GM23338 (cell line): ENCODE data around the gene PXK. TPM values are rescaled to one million over a fixed set of nuclear protein-coding genes. Genes with fewer than 3 reads are reported as not detected.

Source experiments
- ATAC-seq: fragments of 200-7000 bp; cut with Tn5 transposase; 3 replicates; pipeline ENCODE4 v1.9.1; 2020
- DNase-seq: peaks from one replicate; pipeline ENCODE4 v3.0.0-alpha.2; 2015; ENCODE audit warnings: low spot score
- H2AFZ ChIP-seq: fragments of 200-600 bp; sonication (generic); 2 replicates; pipeline ENCODE4 v1.8.0; 2016; ENCODE audit warnings: antibody characterized with exemption, mild to moderate bottlenecking, moderate library complexity
- H3F3A ChIP-seq: fragments of 200-600 bp; sonication (generic); replicated peaks from 2 replicates; pipeline ENCODE4 v1.8.0; 2017; ENCODE audit warnings: antibody characterized with exemption, mixed run types, low read depth
- H3K27ac ChIP-seq: fragments of 200-600 bp; sonication (generic); 2 replicates; pipeline ENCODE4 v1.6.1; 2016; ENCODE audit warnings: low read depth
- H3K27me3 ChIP-seq: fragments of 200-600 bp; sonication (generic); 2 replicates; pipeline ENCODE4 v1.8.0; 2016; ENCODE audit warnings: mild to moderate bottlenecking, mixed run types, moderate library complexity; ENCODE audit not compliant: insufficient read depth
- H3K36me3 ChIP-seq: fragments of 200-600 bp; sonication (generic); 2 replicates; pipeline ENCODE4 v1.8.0; 2016; ENCODE audit warnings: mild to moderate bottlenecking; ENCODE audit not compliant: insufficient read depth
- H3K4me1 ChIP-seq: fragments of 200-600 bp; sonication (generic); 2 replicates; pipeline ENCODE4 v1.8.0; 2016; ENCODE audit warnings: mild to moderate bottlenecking, moderate library complexity; ENCODE audit not compliant: insufficient read depth
- H3K4me2 ChIP-seq: fragments of 200-600 bp; sonication (generic); 2 replicates; pipeline ENCODE4 v1.7.1; 2017; ENCODE audit warnings: mixed run types
- H3K4me3 ChIP-seq: fragments of 200-600 bp; sonication (generic); 2 replicates; pipeline ENCODE4 v1.6.1; 2016; ENCODE audit warnings: mixed run types
- H3K79me2 ChIP-seq: fragments of 200-600 bp; sonication (generic); replicated peaks from 2 replicates; pipeline ENCODE4 v1.8.0; 2017; ENCODE audit warnings: mild to moderate bottlenecking; ENCODE audit not compliant: insufficient read depth
- H3K9me2 ChIP-seq: fragments of 200-600 bp; sonication (generic); 2 replicates; pipeline ENCODE4 v1.8.0; 2017; ENCODE audit not compliant: insufficient read depth
- H4K20me1 ChIP-seq: fragments of 200-600 bp; sonication (generic); replicated peaks from 2 replicates; pipeline ENCODE4 v1.8.0; 2017; ENCODE audit warnings: mild to moderate bottlenecking; ENCODE audit not compliant: insufficient read depth
- H3K27ac Mint-ChIP-seq: 2 replicates; pipeline ENCODE4 v1.8.0; 2020; ENCODE audit warnings: inconsistent platforms, mild to moderate bottlenecking, moderate library complexity, mixed read lengths
- H3K27me3 Mint-ChIP-seq: 3 replicates; pipeline ENCODE4 v1.8.0; 2022; ENCODE audit warnings: low read depth, mild to moderate bottlenecking, moderate library complexity, mixed read lengths, inconsistent platforms; ENCODE audit not compliant: insufficient read depth, poor library complexity
- H3K36me3 Mint-ChIP-seq: 3 replicates; pipeline ENCODE4 v1.8.0; 2021; ENCODE audit warnings: low read depth, mild to moderate bottlenecking, inconsistent platforms, moderate library complexity, mixed read lengths
- H3K4me1 Mint-ChIP-seq: 3 replicates; pipeline ENCODE4 v1.8.0; 2020; ENCODE audit warnings: mild to moderate bottlenecking, inconsistent platforms, mixed read lengths
- H3K4me3 Mint-ChIP-seq: 3 replicates; pipeline ENCODE4 v1.8.0; 2021; ENCODE audit warnings: moderate library complexity, mild to moderate bottlenecking, inconsistent platforms, mixed read lengths
- H3K9me3 Mint-ChIP-seq: 3 replicates; pipeline ENCODE4 v1.8.0; 2020; ENCODE audit warnings: moderate library complexity, mild to moderate bottlenecking, inconsistent platforms, mixed read lengths
- CREB1 ChIP-seq: fragments of 250-450 bp; sonication (Bioruptor Pico); IDR thresholded peaks from 2 replicates; pipeline ENCODE4 v1.5.0; 2020; ENCODE audit warnings: low read depth, mild to moderate bottlenecking, moderate library complexity
- CTCF ChIP-seq, 2 experiments: fragments of 200-600 bp in 1 of 2; sonication (generic) in 1 of 2; conservative IDR thresholded peaks; 2 replicates each; pipeline versions ENCODE4 v1.5.1 to v1.6.1; 2016 to 2017; ENCODE audit warnings: antibody characterized with exemption in 2 of 2, low read depth in 2 of 2, mild to moderate bottlenecking in 2 of 2, moderate library complexity in 1 of 2
- EZH2phosphoT487 ChIP-seq: fragments of 200-600 bp; sonication (generic); IDR thresholded peaks from one replicate; pipeline ENCODE4 v1.8.1; 2018; ENCODE audit warnings: antibody characterized with exemption; ENCODE audit not compliant: unreplicated experiment
- JUNB ChIP-seq: IDR thresholded peaks from one replicate; pipeline ENCODE4 v1.6.1; 2016; ENCODE audit warnings: antibody characterized with exemption; ENCODE audit not compliant: unreplicated experiment
- NANOG ChIP-seq: IDR thresholded peaks from 2 replicates; pipeline ENCODE4 v1.6.1; 2016; ENCODE audit warnings: antibody characterized with exemption, borderline replicate concordance
- POLR2AphosphoS5 ChIP-seq: IDR thresholded peaks from 2 replicates; pipeline ENCODE4 v1.6.1; 2016; ENCODE audit warnings: antibody characterized with exemption, low read depth
- STAT1 ChIP-seq: IDR thresholded peaks from one replicate; pipeline ENCODE4 v1.6.1; 2016; ENCODE audit warnings: antibody characterized with exemption; ENCODE audit not compliant: unreplicated experiment
- ZNF114 ChIP-seq: fragments of 250-450 bp; sonication (Bioruptor Pico); IDR thresholded peaks from 2 replicates; pipeline ENCODE4 v1.5.0; 2020; ENCODE audit warnings: mild to moderate bottlenecking, moderate library complexity
- ZNF331 ChIP-seq: fragments of 250-450 bp; sonication (Bioruptor Pico); IDR thresholded peaks from 2 replicates; pipeline ENCODE4 v1.5.0; 2020; ENCODE audit warnings: low read depth, mild to moderate bottlenecking, moderate library complexity
- polyA plus RNA-seq: library from polyadenylated mRNA; unstranded; fragments of >200 nt; fragmentation: Nextera tagmentation; extraction: Ambion mirVana; gene quantifications from 2 replicates; pipeline ENCODE4 v1.2.1, GENCODE V29; 2016
- total RNA-seq: library from RNA; depleted of rRNA; stranded (reverse); fragments of >200 nt; shearing (Covaris generic); gene quantifications from 2 replicates; pipeline ENCODE4 v1.2.3, GENCODE V29; 2014
- TF ChIP-seq, protein P1 (sequence below): IDR thresholded peaks from 2 replicates; pipeline ENCODE4 v1.6.1; 2016; ENCODE audit warnings: antibody characterized with exemption
- TF ChIP-seq, protein P2 (sequence below): IDR thresholded peaks from one replicate; pipeline ENCODE4 v1.6.1; 2018; ENCODE audit warnings: antibody characterized with exemption; ENCODE audit not compliant: unreplicated experiment

The PXK gene
- total and polyA plus RNA-seq, 2 experiments from 2014 or later = 6.4 to 6.5 TPM

GRCh38 chr3:58409663-58410062, 77.0 kb downstream of the PXK start:
- Histone ChIP-seq H3K4me3 (no peak overlapping the region), H3K9me2 (no peaks in the 10 kb centered on the region), H3K36me3 (no peaks in the 10 kb centered on the region), H3K4me2 (no peak overlapping the region), H2AFZ (no peak overlapping the region), H4K20me1 (no peaks in the 10 kb centered on the region), H3K27ac (0 out of 2 replicates have a peak overlapping the region, but pooled peaks have one; percentile 19), H3K79me2 (no peaks in the 10 kb centered on the region), H3K27me3 (no peaks in the 10 kb centered on the region), H3F3A (no peaks in the 10 kb centered on the region), H3K4me1 (no peaks in the 10 kb centered on the region)
- TF ChIP-seq CREB1 (CRISPR knock-in tag) = no peak
- TF ChIP-seq, protein P1, sequence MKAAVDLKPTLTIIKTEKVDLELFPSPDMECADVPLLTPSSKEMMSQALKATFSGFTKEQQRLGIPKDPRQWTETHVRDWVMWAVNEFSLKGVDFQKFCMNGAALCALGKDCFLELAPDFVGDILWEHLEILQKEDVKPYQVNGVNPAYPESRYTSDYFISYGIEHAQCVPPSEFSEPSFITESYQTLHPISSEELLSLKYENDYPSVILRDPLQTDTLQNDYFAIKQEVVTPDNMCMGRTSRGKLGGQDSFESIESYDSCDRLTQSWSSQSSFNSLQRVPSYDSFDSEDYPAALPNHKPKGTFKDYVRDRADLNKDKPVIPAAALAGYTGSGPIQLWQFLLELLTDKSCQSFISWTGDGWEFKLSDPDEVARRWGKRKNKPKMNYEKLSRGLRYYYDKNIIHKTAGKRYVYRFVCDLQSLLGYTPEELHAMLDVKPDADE = no peak
- no peak for TF ChIP-seq ZNF114 (CRISPR knock-in tag)
- TF ChIP-seq, protein P2, sequence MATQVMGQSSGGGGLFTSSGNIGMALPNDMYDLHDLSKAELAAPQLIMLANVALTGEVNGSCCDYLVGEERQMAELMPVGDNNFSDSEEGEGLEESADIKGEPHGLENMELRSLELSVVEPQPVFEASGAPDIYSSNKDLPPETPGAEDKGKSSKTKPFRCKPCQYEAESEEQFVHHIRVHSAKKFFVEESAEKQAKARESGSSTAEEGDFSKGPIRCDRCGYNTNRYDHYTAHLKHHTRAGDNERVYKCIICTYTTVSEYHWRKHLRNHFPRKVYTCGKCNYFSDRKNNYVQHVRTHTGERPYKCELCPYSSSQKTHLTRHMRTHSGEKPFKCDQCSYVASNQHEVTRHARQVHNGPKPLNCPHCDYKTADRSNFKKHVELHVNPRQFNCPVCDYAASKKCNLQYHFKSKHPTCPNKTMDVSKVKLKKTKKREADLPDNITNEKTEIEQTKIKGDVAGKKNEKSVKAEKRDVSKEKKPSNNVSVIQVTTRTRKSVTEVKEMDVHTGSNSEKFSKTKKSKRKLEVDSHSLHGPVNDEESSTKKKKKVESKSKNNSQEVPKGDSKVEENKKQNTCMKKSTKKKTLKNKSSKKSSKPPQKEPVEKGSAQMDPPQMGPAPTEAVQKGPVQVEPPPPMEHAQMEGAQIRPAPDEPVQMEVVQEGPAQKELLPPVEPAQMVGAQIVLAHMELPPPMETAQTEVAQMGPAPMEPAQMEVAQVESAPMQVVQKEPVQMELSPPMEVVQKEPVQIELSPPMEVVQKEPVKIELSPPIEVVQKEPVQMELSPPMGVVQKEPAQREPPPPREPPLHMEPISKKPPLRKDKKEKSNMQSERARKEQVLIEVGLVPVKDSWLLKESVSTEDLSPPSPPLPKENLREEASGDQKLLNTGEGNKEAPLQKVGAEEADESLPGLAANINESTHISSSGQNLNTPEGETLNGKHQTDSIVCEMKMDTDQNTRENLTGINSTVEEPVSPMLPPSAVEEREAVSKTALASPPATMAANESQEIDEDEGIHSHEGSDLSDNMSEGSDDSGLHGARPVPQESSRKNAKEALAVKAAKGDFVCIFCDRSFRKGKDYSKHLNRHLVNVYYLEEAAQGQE = no peak
- peaks cover 8% of the 10 kb centered on the region for H3K27me3 Mint-ChIP-seq
- ATAC-seq (no peak), DNase-seq (no peak)
- no peak overlapping the region for H3K27ac Mint-ChIP-seq
- H3K4me3 Mint-ChIP-seq = no peak overlapping the region
- H3K9me3 Mint-ChIP-seq = no peaks in the 10 kb centered on the region
- H3K4me1 Mint-ChIP-seq = peaks cover 18% of the 10 kb centered on the region
- no peaks in the 10 kb centered on the region for H3K36me3 Mint-ChIP-seq

- Mint-ChIP-seq H3K27me3 (peaks cover 8% of the 10 kb centered on the region), H3K27ac (no peak overlapping the region), H3K9me3 (no peaks in the 10 kb centered on the region), H3K4me1 (peaks cover 18% of the 10 kb centered on the region), H3K4me3 (no peak overlapping the region), H3K36me3 (no peaks in the 10 kb centered on the region)
- Histone ChIP-seq H3K27ac (no peak overlapping the region), H4K20me1 (no peaks in the 10 kb centered on the region), H3K9me2 (no peaks in the 10 kb centered on the region), H3K79me2 (no peaks in the 10 kb centered on the region), H2AFZ (no peak overlapping the region), H3K36me3 (no peaks in the 10 kb centered on the region), H3K4me3 (no peak overlapping the region), H3F3A (no peaks in the 10 kb centered on the region), H3K27me3 (no peaks in the 10 kb centered on the region), H3K4me2 (no peak overlapping the region), H3K4me1 (no peaks in the 10 kb centered on the region; the same call in 1 of the 2 replicates)
- DNase-seq (no peak), ATAC-seq (no peak)
- TF ChIP-seq, protein P1 = no peak
- no peak for TF ChIP-seq CTCF (conservative IDR thresholded peaks at IDR 0.05; ENCODE audit: low read depth in 2 of 2)
- no peak for TF ChIP-seq POLR2AphosphoS5
- TF ChIP-seq CREB1 (CRISPR knock-in tag) = no peak
- no peak for TF ChIP-seq JUNB
- no peak for TF ChIP-seq STAT1
- no peak for TF ChIP-seq EZH2phosphoT487
- no peak for TF ChIP-seq NANOG
- TF ChIP-seq ZNF114 (CRISPR knock-in tag) = no peak
- TF ChIP-seq ZNF331 (CRISPR knock-in tag) = no peak
- TF ChIP-seq, protein P2 = no peak
These were observed 78.3 kb downstream of the PXK start for GRCh38 chr3:58411036-58411435.
